HG03045 (cell line): Measurements from ENCODE around the gene MS4A18.

Source experiments
- ATAC-seq: cut with Tn5 transposase; IDR thresholded peaks from one replicate; pipeline ENCODE4 v1.9.1; 2021; ENCODE audit warnings: mild to moderate bottlenecking, moderate library complexity; ENCODE audit not compliant: unreplicated experiment

Gene MS4A18

DNA sequence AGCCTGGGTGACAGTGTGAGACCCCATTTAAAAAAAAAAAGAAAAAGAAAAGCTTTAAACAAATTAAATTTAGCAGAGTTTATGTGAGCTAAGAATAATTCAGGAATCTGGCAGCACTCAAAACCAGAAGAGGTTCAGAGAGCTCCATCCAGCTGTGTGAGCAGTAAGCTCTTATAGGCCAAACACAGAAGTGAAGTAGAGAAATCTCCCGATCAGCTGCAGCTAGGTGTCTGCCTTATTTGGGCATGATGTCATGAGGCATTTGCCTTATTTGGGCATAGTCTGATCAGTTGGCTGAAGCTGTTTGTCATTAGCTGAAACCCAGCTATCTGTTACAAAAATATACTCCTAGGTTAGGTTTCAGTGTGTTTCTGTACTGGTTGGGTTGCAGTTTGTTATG is 40.4 kb downstream of the MS4A18 start:
- ATAC-seq = peak; percentile 41

DNA sequence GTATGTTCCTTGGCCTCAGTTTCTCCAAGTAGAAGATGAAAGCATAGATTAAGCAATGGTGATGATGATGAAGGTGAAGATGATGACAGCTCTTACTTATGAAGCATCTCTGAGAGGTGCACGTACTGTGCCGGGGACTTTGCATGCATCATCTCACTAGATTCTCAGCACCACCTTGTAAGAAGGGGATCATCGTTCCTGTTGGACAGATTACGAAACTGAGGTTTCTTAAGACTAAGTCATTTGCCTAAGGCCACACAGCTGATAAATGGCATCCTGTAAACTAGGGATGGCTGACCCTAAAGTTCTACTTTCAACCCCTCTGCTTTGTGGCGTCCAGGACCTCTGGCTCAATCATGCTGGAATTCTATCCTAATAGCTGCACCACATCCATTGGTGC is 40.8 kb downstream of the MS4A18 start:
- ATAC-seq = no peak

DNA sequence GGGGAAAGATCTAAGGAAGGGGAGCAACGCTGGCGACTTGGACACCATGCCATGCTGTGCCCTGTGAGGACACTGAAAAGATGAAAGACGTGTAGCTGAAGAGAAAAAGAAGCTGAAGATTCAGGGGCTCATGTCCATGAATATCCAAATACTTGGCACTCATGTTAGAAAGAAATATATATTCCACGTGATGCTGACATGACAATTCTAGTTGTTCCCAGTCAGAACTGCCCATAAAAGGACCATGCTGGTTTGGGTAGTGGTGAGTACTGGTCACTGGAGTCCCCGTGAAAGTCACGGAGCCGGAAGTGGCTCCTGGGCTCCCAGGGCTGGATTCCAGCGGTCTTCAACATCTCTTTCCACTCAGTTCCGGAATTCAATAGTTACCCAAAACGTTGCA is 42.0 kb downstream of the MS4A18 start:
- no peak for ATAC-seq

DNA sequence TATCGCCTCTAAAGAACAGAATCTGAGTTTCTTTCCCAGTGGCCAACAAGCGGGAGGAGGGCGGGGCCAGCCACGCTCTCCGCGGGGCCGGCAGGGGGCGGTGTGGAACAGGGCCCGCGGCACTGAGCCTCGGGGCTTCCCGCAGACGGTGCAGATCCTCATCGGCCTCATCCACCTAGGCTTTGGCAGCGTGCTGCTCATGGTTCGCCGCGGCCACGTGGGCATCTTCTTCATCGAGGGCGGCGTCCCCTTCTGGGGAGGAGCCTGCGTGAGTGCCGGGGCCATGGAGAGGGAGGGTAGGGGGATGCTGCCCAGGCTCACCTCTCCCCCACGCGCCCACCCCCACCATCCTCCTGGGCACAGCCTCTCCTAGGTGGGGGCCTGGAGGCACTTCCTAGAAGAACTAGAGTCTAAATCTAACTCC is 42.9 kb downstream of the MS4A18 start:
- no peak for ATAC-seq

DNA sequence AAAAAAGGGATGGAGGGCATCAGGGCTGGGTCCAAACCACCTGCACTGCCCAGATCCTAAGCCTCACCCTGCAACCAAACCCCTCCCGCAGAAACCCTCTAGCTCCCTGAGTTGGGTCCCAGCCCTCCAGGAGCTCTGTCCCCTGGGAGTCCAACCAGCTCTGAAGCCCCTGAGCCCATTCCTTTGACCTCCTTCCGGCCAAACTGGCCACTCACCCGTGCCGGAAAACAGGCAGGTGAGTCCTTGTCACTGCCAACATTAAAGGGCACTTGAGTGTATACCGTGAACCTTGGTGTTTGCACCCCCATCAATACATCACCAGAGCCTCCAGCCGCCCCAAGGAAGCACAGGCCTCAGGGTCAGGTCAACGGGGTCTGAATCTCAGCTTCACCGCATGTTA is 43.7 kb downstream of the MS4A18 start:
- no peak for ATAC-seq

DNA sequence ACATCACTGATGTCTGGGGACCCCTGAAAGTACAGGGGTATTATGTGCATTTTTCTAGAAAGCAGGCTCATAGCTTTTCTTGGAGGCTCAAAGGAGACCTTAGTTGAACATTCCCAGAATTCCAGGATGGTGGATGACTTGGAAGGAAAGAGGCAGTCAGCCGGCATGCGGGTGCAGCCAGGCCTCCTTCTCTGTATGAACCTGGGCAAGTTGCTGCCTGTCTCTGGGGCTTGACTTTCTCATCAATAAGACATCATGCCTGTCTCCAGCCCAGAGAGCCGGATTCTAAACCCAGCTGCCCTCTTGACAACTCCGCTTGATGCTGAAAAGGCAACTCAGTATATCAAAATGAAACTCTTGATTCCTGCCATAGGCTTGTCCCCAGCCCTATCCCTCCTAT is 44.8 kb downstream of the MS4A18 start:
- ATAC-seq = no peak

DNA sequence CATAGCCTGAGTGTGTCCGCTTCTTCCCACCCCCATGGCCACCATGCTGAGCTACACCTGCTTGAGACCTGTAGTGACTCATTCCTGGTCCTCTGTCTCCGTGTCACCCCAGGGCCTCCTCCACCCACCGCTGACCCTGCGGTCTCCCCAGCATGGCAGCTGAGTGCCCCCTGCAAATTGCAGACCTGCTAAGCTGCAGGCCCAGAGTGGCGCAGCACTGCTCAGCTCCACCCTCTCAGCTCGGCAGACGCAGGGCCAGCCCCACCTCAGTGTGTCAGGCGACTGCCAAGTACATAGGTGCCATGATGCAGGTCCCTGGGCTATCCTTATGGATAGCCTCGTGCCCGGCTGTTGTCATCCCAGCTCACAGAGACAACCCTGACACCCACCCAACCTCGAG is 45.3 kb downstream of the MS4A18 start:
- no peak for ATAC-seq

DNA sequence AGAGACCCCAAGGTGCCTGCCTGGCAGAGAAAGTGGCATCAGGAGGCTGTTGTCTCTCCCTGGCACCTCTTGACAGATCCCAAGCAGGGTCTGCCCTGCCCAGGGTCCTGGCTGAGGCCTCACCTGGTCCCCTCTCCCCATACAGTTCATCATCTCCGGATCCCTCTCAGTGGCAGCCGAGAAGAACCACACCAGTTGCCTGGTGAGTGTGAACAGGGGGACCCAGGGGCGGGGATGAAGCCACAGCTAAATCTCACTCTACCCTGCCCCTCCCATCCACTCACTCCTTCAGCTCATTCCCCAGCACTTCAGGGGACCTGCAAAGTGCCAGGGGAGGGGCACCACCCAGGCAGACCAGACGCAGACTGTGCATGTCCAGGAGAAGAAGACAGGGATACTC is 46.6 kb downstream of the MS4A18 start:
- no peak for ATAC-seq

DNA sequence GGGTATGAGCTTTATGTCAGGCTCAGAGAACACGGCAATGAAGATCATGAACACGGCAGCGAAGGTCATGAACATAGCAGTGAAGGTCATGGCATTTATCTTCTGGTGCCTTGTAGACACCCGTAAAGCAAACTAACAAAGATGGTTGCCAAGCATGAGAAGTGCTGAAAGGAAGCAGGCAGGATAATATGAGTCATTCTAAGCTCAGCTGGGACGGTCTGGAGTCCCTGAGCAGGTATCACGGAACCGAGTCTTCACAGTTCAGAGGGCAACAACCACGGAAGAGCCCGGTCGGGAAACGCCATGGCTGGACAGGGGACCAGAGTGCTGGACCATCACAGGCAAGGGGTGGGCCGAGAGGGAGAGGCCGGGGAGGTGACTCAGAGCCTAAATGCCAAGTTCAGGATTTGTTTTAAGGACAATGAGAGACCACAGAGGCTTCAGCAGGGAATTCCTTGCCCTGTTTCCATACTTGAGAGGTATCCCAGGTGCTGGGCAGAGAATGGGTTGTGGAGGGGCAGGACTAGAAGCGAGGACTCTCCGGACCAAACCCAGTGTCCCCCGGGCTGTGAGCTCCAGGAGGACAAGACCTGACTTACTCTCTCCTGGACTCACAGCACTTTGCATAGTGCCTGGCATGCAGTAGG is 47.5 kb downstream of the MS4A18 start:
- no peak for ATAC-seq

DNA sequence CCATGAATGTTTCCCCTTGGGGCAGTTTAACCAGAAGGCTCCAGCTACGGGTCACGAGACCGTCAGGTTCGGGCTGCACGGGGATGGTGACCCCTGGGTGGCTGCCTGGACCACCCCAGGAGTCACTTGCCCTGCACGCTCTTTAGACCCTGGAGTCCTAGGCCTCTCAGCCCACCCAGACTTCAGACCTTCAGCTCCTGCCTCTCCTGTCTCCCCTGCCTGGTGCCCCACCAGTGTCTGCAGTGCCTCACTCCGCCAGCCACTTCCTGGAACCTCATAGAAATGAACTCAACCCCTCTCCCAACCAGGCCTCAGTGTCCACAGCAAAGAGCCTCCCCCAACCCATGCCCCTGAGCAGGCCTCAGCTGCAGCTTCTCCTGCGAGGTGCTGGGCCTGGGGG is 48.1 kb downstream of the MS4A18 start:
- ATAC-seq = no peak

DNA sequence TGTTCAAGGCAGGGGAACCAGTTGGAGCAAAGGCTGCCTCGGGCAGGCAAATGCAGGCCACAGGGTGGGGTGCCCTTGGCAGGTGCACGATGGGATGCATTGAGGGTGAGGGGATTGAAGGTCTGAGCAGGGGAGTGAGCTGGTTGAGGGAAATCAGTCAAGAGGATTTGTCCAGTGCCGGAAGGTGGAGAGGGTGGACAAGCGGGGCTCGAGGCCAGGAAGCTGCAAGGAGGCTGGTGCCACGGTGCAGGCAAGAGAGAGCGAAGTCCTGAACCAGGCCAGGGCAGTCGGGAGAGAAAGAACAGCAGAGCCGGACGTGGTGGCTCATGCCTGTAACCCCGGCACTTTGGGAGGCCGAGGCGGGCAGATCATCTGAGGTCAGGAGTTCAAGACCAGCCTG is 50.2 kb downstream of the MS4A18 start:
- no peak for ATAC-seq

DNA sequence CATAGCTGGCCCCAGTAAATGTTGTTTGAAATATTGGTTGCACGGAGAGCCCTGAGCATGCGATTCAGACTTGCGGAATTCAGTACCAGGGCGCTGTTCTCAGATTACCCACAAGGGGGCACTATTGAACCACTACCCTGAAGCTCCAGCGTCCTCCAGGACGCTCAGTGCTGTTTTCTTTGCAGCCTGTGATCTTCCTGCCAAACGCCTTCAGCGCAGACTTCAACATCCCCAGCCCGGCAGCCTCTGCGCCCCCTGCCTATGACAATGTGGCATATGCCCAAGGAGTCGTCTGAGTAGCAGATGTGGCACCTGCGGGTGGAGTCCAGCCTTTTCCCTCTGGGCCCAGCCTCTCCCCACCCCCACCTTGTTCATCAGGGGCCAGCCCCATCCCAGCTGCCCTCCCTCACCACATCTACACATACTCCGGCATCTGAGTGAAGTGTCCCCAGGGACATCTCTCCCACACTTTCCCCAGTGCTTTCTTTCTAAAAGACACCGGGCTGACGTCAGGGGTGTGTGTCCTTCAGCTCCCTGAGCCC is 51.0 kb downstream of the MS4A18 start:
- peak; percentile 70 for ATAC-seq

DNA sequence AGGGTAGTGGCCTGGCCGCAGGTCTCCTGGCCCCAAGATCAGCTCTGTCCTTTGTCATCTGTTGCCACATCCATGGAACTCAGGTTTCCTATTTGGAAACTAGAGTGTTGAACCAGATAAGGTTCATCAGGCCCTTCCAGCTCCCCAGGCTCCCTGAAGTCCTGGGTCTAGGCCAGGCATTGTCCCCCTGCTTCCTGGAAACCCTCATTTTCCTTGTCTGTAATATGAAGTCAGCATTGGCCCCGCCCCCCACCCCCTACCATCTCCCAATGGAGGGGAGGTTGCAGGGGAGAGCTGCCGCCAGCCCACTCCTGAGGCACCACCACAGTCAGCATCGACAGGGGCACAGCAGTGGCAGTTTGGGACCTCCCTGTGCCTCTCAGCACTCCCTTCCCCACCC is 51.6 kb downstream of the MS4A18 start:
- no peak for ATAC-seq

DNA sequence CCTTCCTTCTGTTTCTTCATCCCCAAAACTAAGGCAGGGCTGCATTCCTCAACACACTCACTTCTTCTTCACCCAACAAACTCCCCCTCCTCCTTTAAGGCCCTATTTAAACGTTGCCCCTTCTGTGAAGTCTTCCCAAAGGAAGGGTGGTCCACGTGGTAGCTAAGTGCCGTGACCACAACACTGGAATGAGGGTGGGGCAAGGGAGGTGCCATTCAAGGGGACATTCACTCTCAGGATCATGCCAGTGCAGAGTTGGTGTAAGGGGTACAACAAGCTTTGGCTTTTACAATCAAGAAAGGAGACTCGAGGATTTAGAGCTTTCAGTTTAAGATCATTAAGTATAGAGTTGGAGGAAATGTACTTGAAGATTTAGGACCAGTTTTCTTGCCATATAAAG is 52.6 kb downstream of the MS4A18 start:
- no peak for ATAC-seq

DNA sequence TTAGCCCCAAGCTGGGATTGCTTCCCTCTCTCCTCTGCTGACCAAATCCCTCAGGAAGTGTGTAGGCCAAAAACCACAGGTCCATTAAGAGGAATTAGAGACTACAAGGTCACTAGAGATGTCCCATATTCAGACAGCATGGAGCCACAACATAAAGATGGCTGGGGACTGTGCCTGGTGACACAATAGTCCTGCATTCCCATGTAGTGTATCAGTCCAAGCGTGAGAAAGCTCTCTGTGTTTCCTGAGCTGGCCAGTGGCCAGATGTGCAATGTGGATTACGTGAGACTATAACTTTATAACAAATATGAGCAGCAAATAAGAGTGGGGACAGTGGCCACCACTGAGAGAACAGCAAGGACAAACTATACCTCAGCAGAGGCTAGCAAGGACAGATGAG is 53.1 kb downstream of the MS4A18 start:
- ATAC-seq = no peak

DNA sequence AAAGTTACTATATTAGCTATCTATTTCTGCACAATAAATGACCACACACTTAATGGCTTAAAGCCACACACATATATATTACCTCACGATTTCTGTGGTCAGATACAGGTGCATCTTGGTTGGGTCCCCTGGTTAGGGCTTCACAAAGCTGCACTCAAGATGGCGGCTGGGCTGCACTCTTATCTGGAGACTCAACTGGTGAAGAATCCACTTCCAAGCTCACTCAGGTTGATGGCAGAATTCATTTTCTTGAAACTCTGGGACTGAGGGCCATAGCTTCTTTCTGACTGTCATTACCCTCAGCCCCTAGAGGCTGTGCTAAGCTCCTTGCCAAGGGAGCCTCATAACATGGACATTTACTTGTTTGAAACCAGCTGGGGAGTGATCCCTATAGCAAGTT is 55.5 kb downstream of the MS4A18 start:
- ATAC-seq = no peak

DNA sequence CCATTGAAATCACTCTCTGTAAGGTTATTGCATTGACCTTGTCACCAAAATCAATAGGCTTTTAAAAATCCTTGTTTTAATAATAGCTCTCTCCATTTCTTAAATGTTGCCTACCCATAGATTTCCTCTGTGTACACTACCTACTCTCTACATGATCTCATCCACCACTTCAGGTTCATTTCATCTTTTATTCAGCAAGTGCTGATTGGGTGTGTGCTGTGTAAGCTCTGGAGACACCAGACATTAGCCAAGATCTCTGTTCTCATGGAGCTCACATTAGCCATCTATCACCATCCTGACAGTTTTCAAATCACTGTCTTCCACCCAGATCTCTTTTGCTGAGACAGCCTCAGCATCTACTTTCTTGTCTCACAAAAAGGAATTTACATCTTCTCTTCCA is 56.3 kb downstream of the MS4A18 start:
- no peak for ATAC-seq

DNA sequence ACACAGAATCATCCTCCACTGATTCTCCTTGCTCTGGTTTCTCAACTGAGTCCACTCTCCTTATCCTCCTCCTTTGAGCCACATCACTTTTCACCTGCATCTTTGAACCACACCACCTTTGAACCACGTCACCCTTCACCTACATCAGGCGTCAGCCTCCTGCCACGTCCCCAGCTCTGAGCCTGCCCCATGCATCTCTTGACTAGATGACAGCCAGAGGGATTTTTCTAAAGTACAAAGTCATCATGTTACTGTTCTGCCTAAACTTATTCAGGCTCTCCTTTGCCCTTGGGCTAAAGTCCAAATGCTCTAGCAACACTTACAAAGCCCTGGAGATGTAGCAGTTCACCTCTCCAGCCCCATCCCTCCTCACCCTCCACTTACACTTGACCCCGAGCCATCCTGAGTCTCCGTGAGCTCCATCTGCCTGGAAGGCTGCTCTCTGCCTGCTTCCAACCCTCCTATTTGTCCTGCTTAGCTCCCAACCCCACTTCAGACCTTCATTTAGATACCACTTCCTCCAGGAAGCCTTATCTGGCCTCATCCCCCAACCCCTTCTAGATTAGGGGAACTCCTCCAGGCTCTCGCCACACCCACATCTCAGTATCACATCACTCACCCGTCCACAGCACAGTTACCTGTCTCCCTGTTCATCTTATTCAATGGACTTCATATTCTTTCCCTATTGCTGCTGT is 56.9 kb downstream of the MS4A18 start:
- no peak for ATAC-seq

DNA sequence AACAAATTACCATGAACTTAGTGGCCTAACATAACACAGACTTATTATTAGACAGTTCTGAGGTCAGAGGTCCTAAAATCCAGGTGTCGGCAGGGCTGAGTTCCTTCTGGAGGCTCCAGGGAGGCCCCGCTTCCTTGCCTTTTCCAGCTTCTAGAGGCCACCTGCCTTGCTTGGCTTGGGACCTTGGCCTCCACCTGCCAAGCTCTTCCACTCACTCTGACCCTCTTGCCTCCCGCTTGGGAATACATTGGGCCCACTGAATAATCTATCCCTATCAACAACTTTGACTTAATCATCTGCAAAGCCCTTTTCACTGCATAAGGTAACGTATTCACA is 57.4 kb downstream of the MS4A18 start:
- ATAC-seq = no peak

DNA sequence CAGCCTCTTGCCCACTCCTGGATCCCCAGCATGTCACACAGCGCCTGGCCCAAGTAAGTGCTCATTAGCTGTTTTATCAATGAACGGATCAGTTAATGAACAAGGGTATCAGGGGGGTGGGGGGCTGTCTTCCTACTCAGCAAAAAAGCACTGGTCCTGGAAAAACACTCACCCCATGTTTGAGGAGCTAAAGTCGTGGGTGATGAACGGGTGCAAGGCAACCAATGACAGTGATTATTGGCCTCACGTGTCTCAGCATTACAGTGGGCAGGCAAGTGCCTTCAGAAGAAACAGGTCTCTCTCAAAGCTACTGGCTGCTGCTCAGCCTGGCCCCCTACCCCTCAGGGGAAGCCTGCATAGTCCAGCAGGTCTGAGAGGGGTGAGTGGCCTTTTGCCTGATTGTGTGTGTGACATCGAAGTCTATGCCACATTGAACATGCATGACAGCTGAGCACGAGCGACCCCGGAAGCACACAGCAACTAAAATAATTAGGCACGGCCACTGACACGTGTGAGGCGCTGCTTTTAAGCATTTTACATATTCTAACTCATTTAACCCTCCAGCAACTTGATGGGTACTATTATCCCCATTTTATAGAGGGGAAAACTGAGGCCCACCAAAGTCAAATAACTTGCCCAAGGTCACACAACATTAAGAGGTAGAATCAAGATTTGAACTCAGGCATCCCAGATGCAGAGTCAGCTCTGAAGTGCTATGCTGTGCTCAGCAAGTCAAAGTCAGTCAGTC is 58.0 kb downstream of the MS4A18 start:
- ATAC-seq = no peak

DNA sequence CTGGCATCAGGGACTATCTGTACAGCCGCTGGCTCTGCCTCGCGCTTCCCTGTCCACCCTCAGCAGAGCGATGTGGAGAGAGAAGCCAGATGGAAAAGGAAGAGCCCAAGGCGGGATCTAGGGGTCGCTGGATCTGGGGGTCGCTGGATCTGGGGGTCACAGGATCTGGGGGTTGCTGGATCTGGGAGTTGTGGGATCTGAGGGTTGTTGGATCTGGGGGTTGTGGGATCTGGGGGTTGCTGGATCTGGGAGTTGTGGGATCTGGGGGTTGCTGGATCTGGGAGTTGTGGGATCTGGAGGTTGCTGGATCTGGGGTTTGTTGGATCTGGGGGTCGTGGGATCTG is 58.6 kb downstream of the MS4A18 start:
- ATAC-seq = no peak

DNA sequence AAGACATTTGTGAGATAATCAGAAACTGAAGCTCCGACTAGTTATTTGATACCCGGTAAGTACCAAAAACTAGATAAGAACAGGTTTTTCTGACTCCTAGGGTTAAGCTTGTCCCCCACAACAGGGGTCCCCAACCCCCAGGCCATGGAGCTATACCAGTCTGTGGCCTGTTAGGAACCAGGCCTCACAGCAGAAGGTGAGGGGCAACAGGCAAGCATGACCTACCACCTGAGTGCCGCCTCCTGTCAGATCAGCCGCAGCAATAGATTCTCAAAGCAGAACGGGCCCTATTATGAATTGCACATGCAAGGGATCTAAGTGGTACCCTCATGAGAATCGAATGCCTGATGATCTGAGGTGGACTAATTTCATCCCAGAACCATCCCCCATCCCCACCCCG is 59.4 kb downstream of the MS4A18 start:
- no peak for ATAC-seq
